ENCODE results near the gene FOS. TPM values are rescaled to one million over a fixed set of nuclear protein-coding genes. Genes with fewer than 3 reads are reported as not detected.

Gene FOS
- total and polyA plus RNA-seq, 2 of the 13 experiments (the other 11 are each of a cell fraction or from before 2014, with no cell fraction given), result 15.9 to 24.2 TPM

GRCh38 chr14:75277008-75277814, 1.4 kb upstream of the FOS start (continued):
- TF ChIP-seq ZNF687 (CRISPR knock-in tag; IDR thresholded peaks at IDR 0.05), result peak; percentile 93
- TF ChIP-seq ASH2L (IDR thresholded peaks at IDR 0.05; ENCODE audit: insufficient read length, low read depth, low read length), result peak; percentile 62
- TF ChIP-seq ZBTB7B (CRISPR knock-in tag; IDR thresholded peaks at IDR 0.05), result peak; percentile 52; the same call in 1 of the 2 replicates
- TF ChIP-seq ZBTB25 (CRISPR knock-in tag; IDR thresholded peaks at IDR 0.05), result no peak
- no peak for TF ChIP-seq CSRNP2 (CRISPR knock-in tag; conservative IDR thresholded peaks at IDR 0.05; ENCODE audit: low read depth)
- TF ChIP-seq TMF1 (CRISPR knock-in tag; IDR thresholded peaks at IDR 0.05; ENCODE audit: low read depth), result no peak
- TF ChIP-seq ELK4 (CRISPR knock-in tag; IDR thresholded peaks at IDR 0.05; ENCODE audit: borderline replicate concordance), result no peak
- TF ChIP-seq ZNF557 (CRISPR knock-in tag; IDR thresholded peaks at IDR 0.05), result no peak
- TF ChIP-seq TEAD3 (CRISPR knock-in tag; optimal IDR thresholded peaks at IDR 0.05; ENCODE audit: borderline replicate concordance), result no peak
- 0 out of 2 replicates have a peak, but pooled peaks have one; percentile 15 for TF ChIP-seq ZBTB4 (CRISPR knock-in tag; IDR thresholded peaks at IDR 0.05; ENCODE audit: borderline replicate concordance)
- no peak for TF ChIP-seq TEAD2 (CRISPR knock-in tag; IDR thresholded peaks at IDR 0.05)
- TF ChIP-seq MAFF (IDR thresholded peaks at IDR 0.05; ENCODE audit: low read depth, low read length), result no peak
- TF ChIP-seq MTERF4 (CRISPR knock-in tag; IDR thresholded peaks at IDR 0.05), result peak; percentile 67; the same call in 1 of the 2 replicates
- TF ChIP-seq ZNF598 (CRISPR knock-in tag; IDR thresholded peaks at IDR 0.05; ENCODE audit: borderline replicate concordance), result no peak
